ENCODE data around the gene ZNF585A. TPM values are rescaled to one million over a fixed set of nuclear protein-coding genes. Genes with fewer than 3 reads are reported as not detected.

The ZNF585A gene
- polyA plus RNA-seq, 1 donor (not counting 4 experiments of a cell fraction or from before 2014, with no cell fraction given) = 13.2 TPM

GRCh38 chr19:37165635-37166034 lies 6.9 kb downstream of the ZNF585A start:
- no peaks in the 10 kb centered on the region for H3K9me3 ChIP-seq (ENCODE audit: control insufficient read depth, low read depth, low read length)
- no peaks in the 10 kb centered on the region for H3K27me3 ChIP-seq (ENCODE audit: control insufficient read depth, extremely low read depth, insufficient read depth, low read length)
- no peak overlapping the region for H3K4me3 ChIP-seq (ENCODE audit: control insufficient read depth in 2 of 3, extremely low read depth in 1 of 3, insufficient read depth in 2 of 3, low read depth in 1 of 3, low read length in 3 of 3)
- no peaks in the 10 kb centered on the region for H4K20me1 ChIP-seq (ENCODE audit: control insufficient read depth, extremely low read depth, insufficient read depth, low read length)
- no peak for TF ChIP-seq CTCF (optimal IDR thresholded peaks at IDR 0.05 in 1 of 3, IDR thresholded peaks at IDR 0.05 in 1 of 3, conservative IDR thresholded peaks at IDR 0.05 in 1 of 3; ENCODE audit: extremely low read depth in 1 of 3, insufficient read depth in 2 of 3, low read length in 3 of 3)
- no peak for TF ChIP-seq EZH2 (IDR thresholded peaks at IDR 0.05; ENCODE audit: low read length)
- no peak for FAIRE-seq
- no peak for DNase-seq (ENCODE audit: low read depth, low spot score)
- no peaks in the 10 kb centered on the region for H3K4me1 ChIP-seq (ENCODE audit: control insufficient read depth, extremely low read depth, insufficient read depth, low read length)
- no peak overlapping the region for H3K4me2 ChIP-seq (ENCODE audit: control insufficient read depth, extremely low read depth, insufficient read depth, low read depth, low read length)
- H3K36me3 ChIP-seq (ENCODE audit: control insufficient read depth in 2 of 2, extremely low read depth in 1 of 2, insufficient read depth in 2 of 2, low read length in 2 of 2) = peaks cover 0 to 8% of the 10 kb centered on the region in 2 experiments
- no peak overlapping the region for H3K27ac ChIP-seq (ENCODE audit: control insufficient read depth, insufficient read depth, low read length)
- H3K9me1 ChIP-seq (ENCODE audit: control insufficient read depth, extremely low read depth, insufficient read depth, low read length) = no peaks in the 10 kb centered on the region
- H3K79me2 ChIP-seq (ENCODE audit: control insufficient read depth, insufficient read depth, low read length) = no peaks in the 10 kb centered on the region
- dilution Hi-C loops (cut with MboI; ENCODE audit: extremely low pct_ligation_motif_present, low sequenced_read_pairs) = no loop called here
- H2AFZ ChIP-seq (ENCODE audit: control insufficient read depth, low read length) = no peak overlapping the region
- H3K9ac ChIP-seq (ENCODE audit: control insufficient read depth, extremely low read depth, insufficient read depth, low read length) = no peak overlapping the region

GRCh38 chr19:37160153-37160552 lies 12.3 kb downstream of the ZNF585A start:
- no peak for DNase-seq (ENCODE audit: low read depth, low spot score)
- peaks cover 4% of the 10 kb centered on the region for H3K9me3 ChIP-seq (ENCODE audit: control insufficient read depth, low read depth, low read length)
- no peak overlapping the region for H2AFZ ChIP-seq (ENCODE audit: control insufficient read depth, low read length)
- no peak overlapping the region for H3K4me3 ChIP-seq (ENCODE audit: control insufficient read depth in 2 of 3, extremely low read depth in 1 of 3, insufficient read depth in 2 of 3, low read depth in 1 of 3, low read length in 3 of 3)
- TF ChIP-seq CTCF (optimal IDR thresholded peaks at IDR 0.05 in 1 of 3, IDR thresholded peaks at IDR 0.05 in 1 of 3, conservative IDR thresholded peaks at IDR 0.05 in 1 of 3; ENCODE audit: extremely low read depth in 1 of 3, insufficient read depth in 2 of 3, low read length in 3 of 3) = no peak
- no peak for TF ChIP-seq EZH2 (IDR thresholded peaks at IDR 0.05; ENCODE audit: low read length)
- no peak overlapping the region for H3K27ac ChIP-seq (ENCODE audit: control insufficient read depth, insufficient read depth, low read length)
- H3K36me3 ChIP-seq (ENCODE audit: control insufficient read depth in 2 of 2, extremely low read depth in 1 of 2, insufficient read depth in 2 of 2, low read length in 2 of 2) = peaks cover 0 to 8% of the 10 kb centered on the region in 2 experiments
- H3K9me1 ChIP-seq (ENCODE audit: control insufficient read depth, extremely low read depth, insufficient read depth, low read length) = no peaks in the 10 kb centered on the region
- no peak overlapping the region for H3K4me2 ChIP-seq (ENCODE audit: control insufficient read depth, extremely low read depth, insufficient read depth, low read depth, low read length)
- dilution Hi-C loops (cut with MboI; ENCODE audit: extremely low pct_ligation_motif_present, low sequenced_read_pairs) = no loop called here
- no peaks in the 10 kb centered on the region for H3K27me3 ChIP-seq (ENCODE audit: control insufficient read depth, extremely low read depth, insufficient read depth, low read length)
- FAIRE-seq = no peak
- H3K79me2 ChIP-seq (ENCODE audit: control insufficient read depth, insufficient read depth, low read length) = no peaks in the 10 kb centered on the region
- no peak overlapping the region for H3K9ac ChIP-seq (ENCODE audit: control insufficient read depth, extremely low read depth, insufficient read depth, low read length)
- no peaks in the 10 kb centered on the region for H4K20me1 ChIP-seq (ENCODE audit: control insufficient read depth, extremely low read depth, insufficient read depth, low read length)
- H3K4me1 ChIP-seq (ENCODE audit: control insufficient read depth, extremely low read depth, insufficient read depth, low read length) = no peaks in the 10 kb centered on the region
